ENCODE measurements around the gene CAND1.

The CAND1 gene

GRCh38 chr12:67331123-67331522 lies 62.0 kb downstream of the CAND1 start:
- no peak overlapping the region for H3K4me3 ChIP-seq (ENCODE audit: low read length, poor library complexity, severe bottlenecking)
- H3K79me2 ChIP-seq (ENCODE audit: insufficient read depth, low read length), result no peaks in the 10 kb centered on the region
- no peak overlapping the region for H3K9ac ChIP-seq (ENCODE audit: low read depth, low read length, poor library complexity, severe bottlenecking)
- no peaks in the 10 kb centered on the region for H3F3A ChIP-seq (ENCODE audit: low read depth)
- H3K4me1 ChIP-seq (ENCODE audit: insufficient read depth, low read length, poor library complexity, severe bottlenecking), result no peaks in the 10 kb centered on the region
- no peaks in the 10 kb centered on the region for H4K20me1 ChIP-seq (ENCODE audit: insufficient read depth, low read length, poor library complexity, severe bottlenecking)
- no peaks in the 10 kb centered on the region for H3K36me3 ChIP-seq (ENCODE audit: insufficient read depth, low read length)
- no peaks in the 10 kb centered on the region for H3K9me2 ChIP-seq (replicated peaks; ENCODE audit: low read depth, low read length)
- no peaks in the 10 kb centered on the region for H3K9me3 ChIP-seq (ENCODE audit: insufficient read depth, low read depth, low read length)
- H2AFZ ChIP-seq (ENCODE audit: low read length), result no peak overlapping the region
- TF ChIP-seq EZH2phosphoT487 (IDR thresholded peaks at IDR 0.05; ENCODE audit: borderline replicate concordance), result no peak
- no peak for TF ChIP-seq CTCF (conservative IDR thresholded peaks at IDR 0.05; ENCODE audit: low read length)
- H3K4me2 ChIP-seq (ENCODE audit: low read depth, low read length, poor library complexity, severe bottlenecking), result no peak overlapping the region
- H3K27me3 ChIP-seq (ENCODE audit: insufficient read depth, low read length, poor library complexity, severe bottlenecking), result no peaks in the 10 kb centered on the region

- Histone ChIP-seq H3K9ac (ENCODE audit: low read depth, low read length, poor library complexity, severe bottlenecking) (no peak overlapping the region), H3K9me3 (ENCODE audit: insufficient read depth, low read depth, low read length) (no peaks in the 10 kb centered on the region), H3K4me3 (ENCODE audit: low read length, poor library complexity, severe bottlenecking) (no peak overlapping the region), H3K79me2 (ENCODE audit: insufficient read depth, low read length) (no peaks in the 10 kb centered on the region), H3K4me2 (ENCODE audit: low read depth, low read length, poor library complexity, severe bottlenecking) (no peak overlapping the region), H3K4me1 (ENCODE audit: insufficient read depth, low read length, poor library complexity, severe bottlenecking) (no peaks in the 10 kb centered on the region), H3F3A (ENCODE audit: low read depth) (no peaks in the 10 kb centered on the region), H4K20me1 (ENCODE audit: insufficient read depth, low read length, poor library complexity, severe bottlenecking) (no peaks in the 10 kb centered on the region), H3K9me2 (replicated peaks; ENCODE audit: low read depth, low read length) (no peaks in the 10 kb centered on the region), H3K27me3 (ENCODE audit: insufficient read depth, low read length, poor library complexity, severe bottlenecking) (no peaks in the 10 kb centered on the region), H3K36me3 (ENCODE audit: insufficient read depth, low read length) (no peaks in the 10 kb centered on the region), H2AFZ (ENCODE audit: low read length) (no peak overlapping the region)
- TF ChIP-seq EZH2phosphoT487 (IDR thresholded peaks at IDR 0.05; ENCODE audit: borderline replicate concordance) (no peak), CTCF (conservative IDR thresholded peaks at IDR 0.05; ENCODE audit: low read length) (no peak)
Observed at GRCh38 chr12:67331828-67332227, 62.7 kb downstream of the CAND1 start.

- Histone ChIP-seq H2AFZ (ENCODE audit: low read length) (no peak overlapping the region), H3K27me3 (ENCODE audit: insufficient read depth, low read length, poor library complexity, severe bottlenecking) (no peaks in the 10 kb centered on the region), H3K4me1 (ENCODE audit: insufficient read depth, low read length, poor library complexity, severe bottlenecking) (no peaks in the 10 kb centered on the region), H3K4me3 (ENCODE audit: low read length, poor library complexity, severe bottlenecking) (no peak overlapping the region), H3F3A (ENCODE audit: low read depth) (no peaks in the 10 kb centered on the region), H3K36me3 (ENCODE audit: insufficient read depth, low read length) (no peaks in the 10 kb centered on the region), H4K20me1 (ENCODE audit: insufficient read depth, low read length, poor library complexity, severe bottlenecking) (no peaks in the 10 kb centered on the region), H3K9me3 (ENCODE audit: insufficient read depth, low read depth, low read length) (0 out of 2 replicates have a peak, but pooled peaks cover 8% of the 10 kb centered on the region), H3K9ac (ENCODE audit: low read depth, low read length, poor library complexity, severe bottlenecking) (no peak overlapping the region), H3K9me2 (replicated peaks; ENCODE audit: low read depth, low read length) (no peaks in the 10 kb centered on the region), H3K79me2 (ENCODE audit: insufficient read depth, low read length) (no peaks in the 10 kb centered on the region), H3K4me2 (ENCODE audit: low read depth, low read length, poor library complexity, severe bottlenecking) (no peak overlapping the region)
- no peak for TF ChIP-seq EZH2phosphoT487 (IDR thresholded peaks at IDR 0.05; ENCODE audit: borderline replicate concordance)
- no peak for TF ChIP-seq CTCF (conservative IDR thresholded peaks at IDR 0.05; ENCODE audit: low read length)
Observed at GRCh38 chr12:67333649-67334048, 64.5 kb downstream of the CAND1 start.
